HepG2 (cell line): ENCODE results near the gene TXNRD2. TPM values are rescaled to one million over a fixed set of nuclear protein-coding genes. Genes with fewer than 3 reads are reported as not detected.

Source experiments
- ARHGAP35 ChIP-seq: sonication (generic); formaldehyde crosslinking; IDR thresholded peaks from 2 replicates; pipeline ENCODE4 v1.9.0; 2022; ENCODE audit warnings: mild to moderate bottlenecking, inconsistent platforms, moderate library complexity, missing genetic modification reagents, borderline replicate concordance
- ATF7-NPFF ChIP-seq: sonication (generic); formaldehyde crosslinking; IDR thresholded peaks from 2 replicates; pipeline ENCODE4 v1.8.1; 2023; ENCODE audit warnings: mild to moderate bottlenecking, low read depth, missing genetic modification reagents, moderate library complexity
- CBX5 ChIP-seq: sonication (generic); formaldehyde crosslinking; IDR thresholded peaks from 2 replicates; pipeline ENCODE4 v1.4.0; 2020; ENCODE audit warnings: missing genetic modification reagents, borderline replicate concordance
- FLYWCH1 ChIP-seq: sonication (generic); formaldehyde crosslinking; IDR thresholded peaks from 2 replicates; pipeline ENCODE4 v1.8.1; 2023; ENCODE audit warnings: mild to moderate bottlenecking, missing genetic modification reagents
- KLF6 ChIP-seq: IDR thresholded peaks from 2 replicates; pipeline ENCODE4 v1.8.0; 2016; ENCODE audit warnings: missing biosample characterization, missing genetic modification reagents
- MATR3 ChIP-seq: sonication (generic); formaldehyde crosslinking; IDR thresholded peaks from 2 replicates; pipeline ENCODE4 v1.4.0; 2020; ENCODE audit warnings: missing genetic modification reagents
- MNT ChIP-seq: fragments of 450-650 bp; IDR thresholded peaks from 2 replicates; pipeline ENCODE4 v1.6.1; 2016
- PAF1 ChIP-seq: IDR thresholded peaks from 2 replicates; pipeline ENCODE4 v1.6.1; 2016; ENCODE audit warnings: missing genetic modification reagents, missing compliant biosample characterization
- RNF2 ChIP-seq: fragments of 450-650 bp; conservative IDR thresholded peaks from 2 replicates; pipeline ENCODE4 v1.6.1; 2016; ENCODE audit warnings: low read depth
- SNAPC2 ChIP-seq: sonication (generic); formaldehyde crosslinking; IDR thresholded peaks from 2 replicates; pipeline ENCODE4 v1.8.1; 2022; ENCODE audit warnings: mild to moderate bottlenecking, missing genetic modification reagents
- TEAD3 ChIP-seq: optimal IDR thresholded peaks from 2 replicates; pipeline ENCODE3; 2016; ENCODE audit warnings: borderline replicate concordance
- ZBTB42 ChIP-seq: sonication (generic); formaldehyde crosslinking; IDR thresholded peaks from 2 replicates; pipeline ENCODE4 v1.5.0; 2020; ENCODE audit warnings: mild to moderate bottlenecking, missing genetic modification reagents
- ZNF530 ChIP-seq: sonication (generic); formaldehyde crosslinking; IDR thresholded peaks from 2 replicates; pipeline ENCODE4 v1.5.0; 2020; ENCODE audit warnings: low read depth, mild to moderate bottlenecking, missing genetic modification reagents
- ZNF569 ChIP-seq: sonication (generic); formaldehyde crosslinking; IDR thresholded peaks from 2 replicates; pipeline ENCODE4 v1.5.0; 2020; ENCODE audit warnings: mild to moderate bottlenecking, missing genetic modification reagents, moderate library complexity, borderline replicate concordance
- ZNF660 ChIP-seq: sonication (generic); formaldehyde crosslinking; IDR thresholded peaks from 2 replicates; pipeline ENCODE4 v1.5.1; 2020; ENCODE audit warnings: mild to moderate bottlenecking, low read depth, missing genetic modification reagents, borderline replicate concordance
- ZNF792 ChIP-seq: IDR thresholded peaks from 2 replicates; pipeline ENCODE4 v1.6.1; 2016
- ZSCAN22 ChIP-seq: sonication (generic); formaldehyde crosslinking; IDR thresholded peaks from 2 replicates; pipeline ENCODE4 v1.4.0; 2020; ENCODE audit warnings: mild to moderate bottlenecking, missing genetic modification reagents
- polyA plus RNA-seq, 8 experiments: library from polyadenylated mRNA; depleted of rRNA in 3 of 8; stranded (reverse) in 7 of 8; unstranded in 1 of 8; fragments of >200 nt; fragmentation: Illumina TruSeq in 4 of 8; extraction: Trizol in 4 of 8; gene quantifications; 2 replicates each; pipeline versions ENCODE4 v1.2.1 to v1.2.3, GENCODE V29; 2011 to 2016; ENCODE audit warnings: low read depth in 4 of 8, missing spikeins in 1 of 8, mixed read lengths in 1 of 8; ENCODE audit not compliant: insufficient read depth in 1 of 8
- total RNA-seq, 5 experiments: library from RNA; depleted of rRNA; stranded (reverse); fragments of >200 nt; fragmentation: Illumina TruSeq; extraction: Trizol; gene quantifications; 2 replicates each; pipeline ENCODE4 v1.2.3, GENCODE V29; 2016; ENCODE audit warnings: low read depth in 1 of 5
- TF ChIP-seq, protein P1 (sequence below): sonication (generic); formaldehyde crosslinking; IDR thresholded peaks from 2 replicates; pipeline ENCODE4 v1.5.1; 2020; ENCODE audit warnings: missing genetic modification reagents, mild to moderate bottlenecking, borderline replicate concordance
- TF ChIP-seq, protein P2 (sequence below): sonication (generic); formaldehyde crosslinking; IDR thresholded peaks from 2 replicates; pipeline ENCODE4 v1.5.0; 2020; ENCODE audit warnings: missing genetic modification reagents
- TF ChIP-seq, protein P3 (sequence below): sonication (generic); formaldehyde crosslinking; IDR thresholded peaks from 2 replicates; pipeline ENCODE4 v1.5.1; 2020; ENCODE audit warnings: mild to moderate bottlenecking, missing genetic modification reagents

Gene TXNRD2
- total and polyA plus RNA-seq, 2 of the 13 experiments (the other 11 are each of a cell fraction or from before 2014, with no cell fraction given), result 17.5 to 18.6 TPM

- TF ChIP-seq TEAD3 (CRISPR knock-in tag), result peak; percentile 89
- peak; percentile 85 for TF ChIP-seq ATF7-NPFF (CRISPR knock-in tag)
- no peak for TF ChIP-seq MATR3 (CRISPR knock-in tag)
- TF ChIP-seq FLYWCH1 (CRISPR knock-in tag), result no peak; the same call in 1 of the 2 replicates
- TF ChIP-seq, protein P1, sequence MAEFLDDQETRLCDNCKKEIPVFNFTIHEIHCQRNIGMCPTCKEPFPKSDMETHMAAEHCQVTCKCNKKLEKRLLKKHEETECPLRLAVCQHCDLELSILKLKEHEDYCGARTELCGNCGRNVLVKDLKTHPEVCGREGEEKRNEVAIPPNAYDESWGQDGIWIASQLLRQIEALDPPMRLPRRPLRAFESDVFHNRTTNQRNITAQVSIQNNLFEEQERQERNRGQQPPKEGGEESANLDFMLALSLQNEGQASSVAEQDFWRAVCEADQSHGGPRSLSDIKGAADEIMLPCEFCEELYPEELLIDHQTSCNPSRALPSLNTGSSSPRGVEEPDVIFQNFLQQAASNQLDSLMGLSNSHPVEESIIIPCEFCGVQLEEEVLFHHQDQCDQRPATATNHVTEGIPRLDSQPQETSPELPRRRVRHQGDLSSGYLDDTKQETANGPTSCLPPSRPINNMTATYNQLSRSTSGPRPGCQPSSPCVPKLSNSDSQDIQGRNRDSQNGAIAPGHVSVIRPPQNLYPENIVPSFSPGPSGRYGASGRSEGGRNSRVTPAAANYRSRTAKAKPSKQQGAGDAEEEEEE, result no peak
- no peak for TF ChIP-seq PAF1 (CRISPR knock-in tag)
- TF ChIP-seq, protein P2, sequence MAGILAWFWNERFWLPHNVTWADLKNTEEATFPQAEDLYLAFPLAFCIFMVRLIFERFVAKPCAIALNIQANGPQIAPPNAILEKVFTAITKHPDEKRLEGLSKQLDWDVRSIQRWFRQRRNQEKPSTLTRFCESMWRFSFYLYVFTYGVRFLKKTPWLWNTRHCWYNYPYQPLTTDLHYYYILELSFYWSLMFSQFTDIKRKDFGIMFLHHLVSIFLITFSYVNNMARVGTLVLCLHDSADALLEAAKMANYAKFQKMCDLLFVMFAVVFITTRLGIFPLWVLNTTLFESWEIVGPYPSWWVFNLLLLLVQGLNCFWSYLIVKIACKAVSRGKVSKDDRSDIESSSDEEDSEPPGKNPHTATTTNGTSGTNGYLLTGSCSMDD (CRISPR knock-in tag), result peak; percentile 86; the same call in 1 of the 2 replicates
- peak; percentile 59; the same call in 1 of the 2 replicates for TF ChIP-seq ZSCAN22 (CRISPR knock-in tag)
- TF ChIP-seq CBX5 (CRISPR knock-in tag), result peak; percentile 22; the same call in 1 of the 2 replicates
- peak; percentile 63 for TF ChIP-seq RNF2
- TF ChIP-seq ARHGAP35 (CRISPR knock-in tag), result peak; percentile 71; the same call in 1 of the 2 replicates
- 0 out of 2 replicates have a peak, but pooled peaks have one; percentile 25 for TF ChIP-seq ZNF660
- TF ChIP-seq, protein P3, sequence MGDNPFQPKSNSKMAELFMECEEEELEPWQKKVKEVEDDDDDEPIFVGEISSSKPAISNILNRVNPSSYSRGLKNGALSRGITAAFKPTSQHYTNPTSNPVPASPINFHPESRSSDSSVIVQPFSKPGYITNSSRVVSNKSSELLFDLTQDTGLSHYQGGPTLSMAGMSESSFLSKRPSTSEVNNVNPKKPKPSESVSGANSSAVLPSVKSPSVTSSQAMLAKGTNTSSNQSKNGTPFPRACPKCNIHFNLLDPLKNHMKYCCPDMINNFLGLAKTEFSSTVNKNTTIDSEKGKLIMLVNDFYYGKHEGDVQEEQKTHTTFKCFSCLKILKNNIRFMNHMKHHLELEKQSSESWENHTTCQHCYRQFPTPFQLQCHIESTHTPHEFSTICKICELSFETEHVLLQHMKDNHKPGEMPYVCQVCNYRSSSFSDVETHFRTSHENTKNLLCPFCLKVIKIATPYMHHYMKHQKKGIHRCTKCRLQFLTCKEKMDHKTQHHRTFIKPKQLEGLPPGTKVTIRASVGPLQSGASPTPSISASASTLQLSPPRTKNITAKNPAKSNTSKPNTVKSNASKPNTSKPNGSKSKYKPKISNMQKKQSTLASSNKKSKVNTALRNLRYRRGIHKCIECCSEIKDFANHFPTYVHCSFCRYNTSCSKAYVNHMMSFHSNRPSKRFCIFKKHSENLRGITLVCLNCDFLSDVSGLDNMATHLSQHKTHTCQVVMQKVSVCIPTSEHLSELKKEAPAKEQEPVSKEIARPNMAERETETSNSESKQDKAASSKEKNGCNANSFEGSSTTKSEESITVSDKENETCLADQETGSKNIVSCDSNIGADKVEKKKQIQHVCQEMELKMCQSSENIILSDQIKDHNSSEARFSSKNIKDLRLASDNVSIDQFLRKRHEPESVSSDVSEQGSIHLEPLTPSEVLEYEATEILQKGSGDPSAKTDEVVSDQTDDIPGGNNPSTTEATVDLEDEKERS (CRISPR knock-in tag), result no peak; the same call in 1 of the 2 replicates
- TF ChIP-seq ZNF530 (CRISPR knock-in tag), result no peak; the same call in 1 of the 2 replicates
- peak; percentile 39; the same call in 1 of the 2 replicates for TF ChIP-seq ZBTB42 (CRISPR knock-in tag)
- TF ChIP-seq ZNF792 (CRISPR knock-in tag), result peak; percentile 95
- TF ChIP-seq KLF6 (CRISPR knock-in tag), result peak; percentile 79; the same call in 1 of the 2 replicates
- no peak for TF ChIP-seq SNAPC2 (CRISPR knock-in tag)
- peak; percentile 81 for TF ChIP-seq MNT
- no peak for TF ChIP-seq ZNF569 (CRISPR knock-in tag)
Measured at GRCh38 chr22:19854778-19855503, 86.7 kb downstream of the TXNRD2 start, which contains the start of the genes GNB1L and RTL10 (continued).
